ENCODE measurements around the gene GIPC2.
"Not testable (repeated sequence)": the region's sequence is repeated elsewhere in the genome, so short reads cannot be mapped to it uniquely, and the experiment has no call there.

GIPC2 gene

DNA sequence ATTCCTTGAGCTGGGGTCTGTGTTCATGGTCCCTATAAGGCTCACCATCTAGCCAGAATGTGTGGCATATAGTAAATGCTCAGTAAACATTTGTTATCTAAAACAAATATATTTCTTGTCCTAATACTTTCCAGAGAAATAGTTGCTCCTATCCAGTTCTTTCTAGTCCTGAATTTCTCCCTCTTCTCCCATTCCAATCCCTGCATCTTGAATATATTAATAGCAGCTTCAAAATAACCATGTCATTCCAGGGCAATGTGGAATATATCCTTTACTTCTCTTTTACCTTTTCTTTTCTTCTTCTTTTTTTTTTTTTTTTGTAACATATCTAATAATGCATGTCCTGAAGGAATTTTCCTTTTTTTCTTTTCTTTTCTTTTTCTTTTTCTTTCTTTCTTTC is 30.6 kb upstream of the GIPC2 start:
- no peak for DNase-seq (ENCODE audit: low read depth)
- TF ChIP-seq CTCF (conservative IDR thresholded peaks at IDR 0.05; ENCODE audit: low read depth, low read length), result no peak

GRCh38 chr1:78019024-78019423 is 26.7 kb upstream of the GIPC2 start:
- H3K4me3 ChIP-seq (ENCODE audit: low read depth, low read length), result no peak overlapping the region
- no peak for DNase-seq (ENCODE audit: low read depth)
- TF ChIP-seq CTCF (conservative IDR thresholded peaks at IDR 0.05; ENCODE audit: low read depth, low read length), result no peak

More for the DNA sequence above, 30.6 kb upstream of the GIPC2 start:
- H3K4me3 ChIP-seq (ENCODE audit: low read depth, low read length), result no peak overlapping the region

DNA sequence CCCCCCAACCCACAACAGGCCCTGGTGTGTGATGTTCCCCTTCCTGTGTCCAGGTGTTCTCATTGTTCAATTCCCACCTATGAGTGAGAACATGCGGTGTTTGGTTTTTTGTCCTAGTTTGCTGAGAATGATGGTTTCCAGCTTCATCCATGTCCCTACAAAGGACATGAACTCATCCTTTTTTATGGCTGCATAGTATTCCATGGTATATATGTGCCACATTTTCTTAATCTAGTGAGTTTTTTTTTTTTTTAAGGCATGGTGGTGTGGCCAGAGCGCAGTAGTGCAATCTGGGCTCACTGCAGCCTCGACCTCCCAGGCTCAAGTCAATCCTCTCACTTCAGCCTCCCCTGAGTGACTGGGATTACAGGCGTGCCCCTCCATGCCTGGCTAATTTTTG is 24.6 kb upstream of the GIPC2 start:
- not testable (repeated sequence) for H3K4me3 ChIP-seq (ENCODE audit: low read depth, low read length); DNase-seq (ENCODE audit: low read depth)

DNA sequence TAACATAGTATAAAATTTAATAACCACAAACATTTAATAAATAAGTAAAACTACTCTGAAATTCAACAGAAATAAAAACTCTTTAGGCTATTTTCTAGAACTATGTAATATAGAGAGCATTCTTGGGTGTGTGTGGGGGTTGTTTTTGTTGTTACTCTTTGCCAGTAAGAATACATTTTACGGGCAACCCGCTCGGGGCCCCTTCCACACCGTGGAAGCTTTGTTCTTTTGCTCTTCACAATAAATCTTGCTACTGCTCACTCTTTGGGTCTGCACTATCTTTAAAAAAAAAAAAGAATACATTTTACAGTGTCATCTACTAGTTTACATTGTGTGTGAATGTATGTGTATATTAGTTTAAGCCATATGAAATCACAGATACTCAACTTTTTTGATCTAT is 16.0 kb upstream of the GIPC2 start:
- no peak overlapping the region for H3K4me3 ChIP-seq (ENCODE audit: low read depth, low read length)
- DNase-seq (ENCODE audit: low read depth), result no peak
- no peak for TF ChIP-seq CTCF (conservative IDR thresholded peaks at IDR 0.05; ENCODE audit: low read depth, low read length)

DNA sequence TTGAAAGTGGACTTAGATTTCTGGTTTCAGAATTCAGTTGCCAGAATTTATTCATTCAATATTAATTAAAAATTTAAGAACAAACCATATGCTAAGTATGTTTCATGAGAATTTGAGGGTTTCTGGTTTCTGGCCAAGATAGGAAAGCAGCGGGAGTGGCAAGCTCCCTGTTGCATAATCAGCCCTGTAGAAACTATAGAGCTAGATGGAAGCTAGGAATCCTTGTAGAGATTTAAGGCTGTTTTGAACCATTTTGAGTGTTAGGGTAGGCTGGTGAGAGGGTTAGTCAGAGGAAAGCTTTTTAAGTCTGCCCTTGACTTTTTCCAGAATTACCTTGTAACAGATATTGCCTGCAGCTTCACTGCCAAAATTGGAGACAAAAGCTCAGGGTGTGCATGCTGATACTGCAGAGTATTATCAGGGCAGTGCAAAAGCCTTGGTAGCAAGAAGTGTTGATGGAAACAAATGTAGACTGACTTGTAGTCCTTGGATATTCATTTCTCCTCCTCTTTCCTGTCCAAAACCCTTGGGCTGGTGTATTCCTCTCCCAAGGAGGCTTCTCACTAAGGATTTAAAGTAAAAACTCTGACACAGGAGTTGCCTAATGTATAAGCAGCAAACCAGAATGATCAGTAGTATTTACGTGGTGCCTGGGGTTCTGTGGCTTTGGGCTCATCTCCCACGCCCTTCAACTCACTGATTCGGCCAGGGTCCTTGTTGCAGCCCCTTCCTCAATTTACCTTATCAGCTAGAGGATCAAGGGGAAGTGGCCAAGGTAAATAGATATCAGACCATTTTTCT is 12.6 kb upstream of the GIPC2 start:
- DNase-seq (ENCODE audit: low read depth), result peak; percentile 62
- no peak overlapping the region for H3K4me3 ChIP-seq (ENCODE audit: low read depth, low read length)
- TF ChIP-seq CTCF (conservative IDR thresholded peaks at IDR 0.05; ENCODE audit: low read depth, low read length), result no peak

DNA sequence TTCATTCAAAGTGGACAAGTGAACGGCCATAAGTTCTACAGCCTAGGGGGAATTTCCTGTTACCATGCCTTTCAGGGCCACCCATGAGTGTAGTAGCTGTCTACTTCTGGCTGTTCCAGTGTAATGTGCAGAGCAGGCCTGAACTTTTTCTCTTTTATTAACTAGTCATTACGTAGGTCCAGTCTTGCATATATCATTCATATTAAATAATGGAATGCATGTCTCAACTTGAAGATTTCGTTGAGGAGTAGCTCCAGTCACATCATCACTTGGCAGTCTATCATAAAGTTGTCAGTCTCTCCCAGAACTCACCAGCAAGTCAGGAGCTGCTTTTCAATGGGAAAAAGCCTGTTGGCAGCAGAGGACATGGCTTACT is 12.0 kb upstream of the GIPC2 start:
- H3K4me3 ChIP-seq (ENCODE audit: low read depth, low read length), result no peak overlapping the region
- TF ChIP-seq CTCF (conservative IDR thresholded peaks at IDR 0.05; ENCODE audit: low read depth, low read length), result no peak
- no peak for DNase-seq (ENCODE audit: low read depth)

DNA sequence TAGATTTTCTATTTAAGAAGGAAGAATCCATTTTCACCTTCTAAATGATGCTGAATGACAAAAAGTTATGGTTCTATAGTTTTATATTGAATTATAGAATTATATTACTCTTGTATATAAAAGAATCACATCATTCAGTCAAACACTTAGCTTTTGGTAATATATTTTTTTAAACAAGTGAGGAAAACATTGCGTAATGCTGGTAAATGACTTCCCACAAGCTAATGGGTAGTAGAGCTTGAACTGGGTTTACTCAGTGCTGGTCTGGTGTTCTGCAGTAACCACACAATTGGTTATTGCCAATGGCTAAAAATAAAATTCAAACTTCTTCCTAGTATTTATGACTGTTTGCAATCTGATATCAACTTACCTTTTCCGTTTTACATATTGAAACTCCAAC is 10.6 kb upstream of the GIPC2 start:
- no peak for DNase-seq (ENCODE audit: low read depth)
- H3K4me3 ChIP-seq (ENCODE audit: low read depth, low read length), result no peak overlapping the region
- no peak for TF ChIP-seq CTCF (conservative IDR thresholded peaks at IDR 0.05; ENCODE audit: low read depth, low read length)
